Measurements from ENCODE around the gene MBNL3.

The MBNL3 gene

DNA sequence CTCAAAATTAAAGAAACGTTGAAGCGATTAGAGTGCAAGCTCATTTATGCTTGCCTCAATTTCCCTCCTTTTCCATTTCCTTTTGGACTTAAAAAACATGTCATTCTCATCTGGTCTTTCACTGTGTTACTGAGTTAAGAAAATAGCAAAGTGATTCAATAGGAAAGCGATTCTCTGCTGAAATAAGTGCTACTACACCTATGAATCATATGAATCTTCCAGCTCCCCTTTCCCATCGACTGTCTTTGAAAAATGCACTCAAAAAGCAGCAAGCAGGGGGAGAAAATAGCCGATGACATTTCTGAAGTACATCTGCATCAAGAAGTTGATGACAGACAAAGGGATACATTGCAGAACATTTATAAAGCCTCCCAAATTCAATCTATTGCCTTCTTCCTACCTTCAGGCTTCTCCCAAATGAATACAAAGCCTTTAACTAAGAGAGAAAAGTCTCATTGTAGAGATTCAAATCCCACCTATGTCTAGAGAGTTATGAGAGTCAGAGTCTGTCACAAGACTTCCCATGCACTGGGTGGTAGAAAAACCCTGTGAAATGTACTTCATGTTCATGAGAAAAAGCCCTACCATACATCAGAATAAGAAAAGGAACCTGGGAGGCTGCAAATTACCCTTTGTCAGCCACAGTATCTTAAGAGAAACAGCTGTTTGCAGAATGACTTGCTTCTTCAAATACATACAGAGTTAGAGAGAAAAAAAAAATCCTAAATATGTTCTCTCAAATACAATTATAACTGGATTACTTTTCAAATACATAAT, 78.9 kb downstream of the MBNL3 start:
- no peak for TF ChIP-seq CTCF (IDR thresholded peaks at IDR 0.05; ENCODE audit: low read depth, low read length)
- DNase-seq (ENCODE audit: extremely low read depth, low read depth) = no peak

DNA sequence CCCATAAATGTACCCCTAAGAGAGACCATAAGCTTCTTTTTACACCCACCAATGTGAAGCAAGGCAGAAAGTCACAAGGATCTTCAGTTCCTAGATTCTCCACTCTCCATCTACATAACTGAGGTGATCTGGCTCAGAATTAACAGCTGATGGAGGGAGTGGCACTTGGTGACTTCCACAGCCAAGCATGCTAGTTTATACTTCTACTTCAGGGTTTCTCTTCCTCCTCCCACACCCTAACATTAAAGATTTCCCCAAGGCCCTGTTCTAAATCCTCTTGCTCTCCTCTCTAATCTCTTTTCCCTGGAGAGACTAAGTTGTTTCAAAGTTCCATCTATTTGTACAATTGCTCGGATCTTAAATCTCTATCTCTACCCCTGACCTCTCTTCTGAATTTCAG, 81.1 kb downstream of the MBNL3 start:
- DNase-seq (ENCODE audit: extremely low read depth, low read depth) = no peak
- TF ChIP-seq CTCF (IDR thresholded peaks at IDR 0.05; ENCODE audit: low read depth, low read length) = no peak

GRCh38 chrX:132406106-132406505, 82.7 kb downstream of the MBNL3 start:
- TF ChIP-seq CTCF (IDR thresholded peaks at IDR 0.05; ENCODE audit: low read depth, low read length) = no peak
- no peak for DNase-seq (ENCODE audit: extremely low read depth, low read depth)

- no peak for TF ChIP-seq CTCF (IDR thresholded peaks at IDR 0.05; ENCODE audit: low read depth, low read length)
- DNase-seq (ENCODE audit: extremely low read depth, low read depth) = no peak
These were observed 84.6 kb downstream of the MBNL3 start for GRCh38 chrX:132404266-132404665.

- TF ChIP-seq CTCF (IDR thresholded peaks at IDR 0.05; ENCODE audit: low read depth, low read length) = no peak
- DNase-seq (ENCODE audit: extremely low read depth, low read depth) = no peak
These were observed 86.9 kb downstream of the MBNL3 start for GRCh38 chrX:132401935-132402334.

DNA sequence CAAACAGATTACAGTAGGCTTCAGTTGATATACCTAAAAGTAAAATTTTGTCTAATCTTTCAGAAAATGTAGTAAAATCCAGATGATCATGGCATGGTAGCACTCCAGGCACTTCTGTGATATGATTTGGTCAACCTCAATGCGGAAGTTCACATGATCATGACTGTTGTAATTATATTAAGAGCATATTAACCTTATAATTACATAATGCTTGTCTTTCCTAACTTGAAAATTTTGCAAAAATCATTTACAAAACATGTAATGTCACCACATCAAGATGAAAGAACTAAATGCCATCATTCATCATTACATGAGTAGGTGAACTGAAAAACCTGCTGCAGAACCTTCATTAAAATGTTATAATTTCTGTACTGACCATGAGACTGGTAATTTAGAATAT, 88.1 kb downstream of the MBNL3 start:
- DNase-seq (ENCODE audit: extremely low read depth, low read depth) = no peak
- no peak for TF ChIP-seq CTCF (IDR thresholded peaks at IDR 0.05; ENCODE audit: low read depth, low read length)

DNA sequence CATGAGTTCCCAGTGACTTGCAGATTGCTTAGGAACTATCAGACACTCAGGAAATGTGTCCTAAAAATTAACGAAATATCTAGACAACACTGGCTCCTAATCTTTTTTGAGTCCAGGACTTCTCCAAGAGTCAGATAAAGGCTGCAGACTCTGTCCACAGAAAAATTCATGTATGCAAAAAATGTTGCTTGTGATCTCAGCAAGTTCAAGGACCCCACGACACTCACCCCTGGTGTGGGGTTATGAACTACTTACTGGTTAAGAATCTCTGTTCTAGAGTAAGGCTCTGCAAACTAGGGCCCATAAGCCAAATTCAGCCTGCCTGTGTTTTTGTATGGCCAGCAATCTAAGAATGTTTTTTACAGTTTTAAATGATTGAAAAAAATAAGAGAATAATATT, 93.2 kb downstream of the MBNL3 start:
- DNase-seq (ENCODE audit: extremely low read depth, low read depth) = no peak
- no peak for TF ChIP-seq CTCF (IDR thresholded peaks at IDR 0.05; ENCODE audit: low read depth, low read length)

All from AG09319 (cell line).